ENCODE data around the gene ACP6. TPM values are rescaled to one million over a fixed set of nuclear protein-coding genes. Genes with fewer than 3 reads are reported as not detected.
"Not testable (repeated sequence)": the region's sequence is repeated elsewhere in the genome, so short reads cannot be mapped to it uniquely, and the experiment has no call there.

The ACP6 gene
- total RNA-seq, 1 donor from 2014 or later: 2.4 TPM

GRCh38 chr1:147622731-147623130 is 47.6 kb downstream of the ACP6 start:
- no peak for DNase-seq (ENCODE audit: low read depth in 2 of 2)

DNA sequence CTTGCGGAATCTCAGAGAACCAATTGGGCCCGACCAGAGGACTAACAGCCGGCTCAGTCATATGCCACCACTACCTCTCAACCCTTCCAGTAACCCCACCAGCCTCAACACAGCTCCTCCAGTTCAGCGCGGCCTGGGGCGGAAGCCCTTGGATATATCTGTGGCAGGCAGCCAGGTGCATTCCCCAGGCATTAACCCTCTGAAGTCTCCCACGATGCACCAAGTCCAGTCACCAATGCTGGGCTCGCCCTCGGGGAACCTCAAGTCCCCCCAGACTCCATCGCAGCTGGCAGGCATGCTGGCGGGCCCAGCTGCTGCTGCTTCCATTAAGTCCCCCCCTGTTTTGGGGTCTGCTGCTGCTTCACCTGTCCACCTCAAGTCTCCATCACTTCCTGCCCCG is 49.8 kb downstream of the ACP6 start:
- no peak for DNase-seq (ENCODE audit: low read depth in 2 of 2)

DNA sequence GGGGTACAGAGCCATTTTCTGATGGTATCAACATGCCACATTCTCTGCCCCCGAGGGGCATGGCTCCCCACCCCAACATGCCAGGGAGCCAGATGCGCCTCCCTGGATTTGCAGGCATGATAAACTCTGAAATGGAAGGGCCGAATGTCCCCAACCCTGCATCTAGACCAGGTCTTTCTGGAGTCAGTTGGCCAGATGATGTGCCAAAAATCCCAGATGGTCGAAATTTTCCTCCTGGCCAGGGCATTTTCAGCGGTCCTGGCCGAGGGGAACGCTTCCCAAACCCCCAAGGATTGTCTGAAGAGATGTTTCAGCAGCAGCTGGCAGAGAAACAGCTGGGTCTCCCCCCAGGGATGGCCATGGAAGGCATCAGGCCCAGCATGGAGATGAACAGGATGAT is 50.6 kb downstream of the ACP6 start:
- DNase-seq (ENCODE audit: low read depth in 2 of 2): no peak

DNA sequence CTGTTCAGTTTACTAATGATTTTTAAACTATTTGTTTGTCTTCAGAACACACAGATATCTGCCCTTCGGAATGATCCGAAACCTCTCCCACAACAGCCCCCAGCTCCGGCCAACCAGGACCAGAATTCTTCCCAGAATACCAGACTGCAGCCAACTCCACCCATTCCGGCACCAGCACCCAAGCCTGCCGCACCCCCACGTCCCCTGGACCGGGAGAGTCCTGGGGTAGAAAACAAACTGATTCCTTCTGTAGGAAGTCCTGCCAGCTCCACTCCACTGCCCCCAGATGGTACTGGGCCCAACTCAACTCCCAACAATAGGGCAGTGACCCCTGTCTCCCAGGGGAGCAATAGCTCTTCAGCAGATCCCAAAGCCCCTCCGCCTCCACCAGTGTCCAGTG is 51.6 kb downstream of the ACP6 start:
- no peak for DNase-seq (ENCODE audit: low read depth in 2 of 2)

- DNase-seq (ENCODE audit: low read depth in 2 of 2): no peak
Measured at GRCh38 chr1:147618077-147618569, 52.2 kb downstream of the ACP6 start.

GRCh38 chr1:147614966-147615365 is 55.4 kb downstream of the ACP6 start:
- not testable (repeated sequence) for DNase-seq (ENCODE audit: low read depth in 2 of 2)

- DNase-seq (ENCODE audit: low read depth in 2 of 2): no peak
Measured at GRCh38 chr1:147613506-147613905, 56.8 kb downstream of the ACP6 start.

DNA sequence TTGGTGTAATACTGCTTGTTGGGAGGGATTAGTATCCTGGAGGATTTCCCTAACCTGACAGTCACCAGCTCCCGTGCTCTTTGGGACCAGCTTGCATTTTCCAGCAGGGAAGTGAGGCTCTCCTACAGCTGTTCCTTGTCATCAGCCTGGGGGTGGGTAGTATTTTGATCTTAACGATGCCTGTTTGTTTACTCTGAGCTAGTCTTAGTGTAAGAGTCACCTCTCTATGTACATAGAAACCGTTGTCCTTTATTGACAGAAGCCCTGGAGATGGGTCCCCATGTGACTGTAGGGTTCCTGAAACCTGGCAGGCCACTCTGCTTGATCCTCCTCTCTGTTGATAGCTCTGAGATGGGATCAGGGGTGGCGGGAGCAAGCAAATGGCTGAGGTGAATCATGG is 58.0 kb downstream of the ACP6 start:
- DNase-seq (ENCODE audit: low read depth in 2 of 2): no peak

DNA sequence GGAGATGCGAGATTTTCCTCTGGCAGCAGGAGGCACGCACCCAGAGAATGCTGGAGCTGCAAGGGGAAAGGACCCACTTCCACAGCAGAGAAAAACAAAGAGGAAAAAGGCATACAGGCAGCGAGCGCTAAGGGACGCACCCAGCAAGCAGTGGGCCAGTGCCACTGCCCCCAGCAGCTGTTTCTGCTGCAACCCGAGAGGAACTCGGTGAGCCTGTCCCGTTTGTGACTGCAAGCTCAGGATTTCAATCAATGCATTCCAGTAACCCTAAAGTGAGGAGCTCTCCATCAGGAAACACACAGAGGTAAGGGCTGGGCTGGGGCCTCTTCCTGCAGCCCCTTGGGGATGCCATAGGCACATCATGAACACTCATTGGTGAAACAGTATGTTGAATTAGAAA is 58.7 kb downstream of the ACP6 start:
- no peak for DNase-seq (ENCODE audit: low read depth in 2 of 2)

DNA sequence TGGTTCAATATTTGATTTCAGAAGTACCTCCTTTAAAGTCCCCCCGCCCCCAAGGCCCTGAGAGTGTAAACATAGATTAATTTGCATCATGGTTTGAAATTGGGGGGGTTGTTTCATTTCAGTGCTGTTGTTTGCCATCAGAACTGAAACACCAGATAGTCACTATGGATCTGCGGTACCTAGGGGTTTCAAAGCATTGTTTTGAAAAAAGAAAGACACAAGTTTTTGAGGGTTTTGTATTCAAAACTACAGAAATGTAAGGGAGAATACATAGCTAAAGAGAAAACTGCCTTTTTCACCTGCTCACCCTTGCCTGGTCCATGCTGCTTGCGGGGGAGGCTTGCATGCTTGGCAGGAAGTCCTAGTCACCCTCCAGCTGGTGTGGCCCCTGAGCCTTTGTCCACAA is 59.3 kb downstream of the ACP6 start:
- no peak for DNase-seq (ENCODE audit: low read depth in 2 of 2)

DNA sequence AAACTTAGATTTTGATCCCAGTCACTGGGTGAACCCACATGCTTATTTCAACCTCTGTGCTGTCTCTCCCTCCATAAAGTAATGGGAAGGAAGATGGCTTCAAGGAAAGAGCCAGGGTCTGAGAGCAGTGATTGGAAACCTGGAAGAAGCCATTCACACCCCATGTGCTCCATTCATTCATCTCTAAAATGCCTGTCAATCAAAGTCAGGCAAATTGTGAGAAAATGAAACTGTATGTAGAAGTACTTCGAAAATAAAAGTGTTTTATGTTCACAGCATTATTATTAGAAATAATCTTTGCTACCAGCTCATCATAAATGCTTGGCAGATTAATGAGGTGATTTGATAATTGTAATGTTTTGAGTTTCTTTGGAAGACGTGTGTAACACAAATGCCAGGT is 61.0 kb downstream of the ACP6 start:
- no peak for DNase-seq (ENCODE audit: low read depth in 2 of 2)

DNA sequence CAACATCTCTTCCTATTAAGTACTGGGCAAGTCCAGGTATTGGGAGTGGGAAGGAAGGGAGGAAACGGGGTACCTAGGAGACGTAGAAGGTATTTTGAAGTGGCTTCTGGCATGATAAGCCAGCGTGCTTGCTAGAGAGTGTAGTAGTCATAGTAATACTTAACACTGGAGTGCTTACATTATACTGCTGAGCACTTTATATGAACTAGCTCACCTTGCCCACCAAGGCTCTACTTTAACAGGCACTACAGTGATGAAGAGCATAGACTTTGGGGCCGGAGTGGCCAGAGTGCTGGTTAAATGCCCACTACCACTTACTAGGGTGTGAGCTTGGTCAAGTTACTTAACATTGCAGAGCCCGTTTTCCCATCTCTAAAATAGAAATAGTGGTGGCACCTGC is 61.7 kb downstream of the ACP6 start:
- no peak for DNase-seq (ENCODE audit: low read depth in 2 of 2)

DNA sequence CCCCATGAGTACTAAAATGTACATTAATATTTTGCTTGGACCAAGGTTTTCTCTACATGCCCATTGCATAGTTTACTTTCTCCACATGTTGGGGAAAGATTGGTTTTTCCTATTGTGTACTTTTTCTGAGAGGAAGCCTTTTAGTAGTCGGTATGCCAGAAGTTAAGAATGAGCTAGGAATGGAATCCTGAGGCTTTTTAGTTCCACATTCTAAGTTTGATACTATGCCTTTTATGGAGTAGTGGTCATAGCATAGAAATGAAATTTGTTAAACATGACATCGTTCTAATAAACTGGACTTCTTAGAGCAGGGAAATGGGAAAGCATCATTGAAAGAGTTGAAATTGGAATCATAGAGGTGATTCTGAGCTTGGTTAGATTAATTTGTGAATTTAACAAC is 64.7 kb downstream of the ACP6 start:
- no peak for DNase-seq (ENCODE audit: low read depth in 2 of 2)

DNA sequence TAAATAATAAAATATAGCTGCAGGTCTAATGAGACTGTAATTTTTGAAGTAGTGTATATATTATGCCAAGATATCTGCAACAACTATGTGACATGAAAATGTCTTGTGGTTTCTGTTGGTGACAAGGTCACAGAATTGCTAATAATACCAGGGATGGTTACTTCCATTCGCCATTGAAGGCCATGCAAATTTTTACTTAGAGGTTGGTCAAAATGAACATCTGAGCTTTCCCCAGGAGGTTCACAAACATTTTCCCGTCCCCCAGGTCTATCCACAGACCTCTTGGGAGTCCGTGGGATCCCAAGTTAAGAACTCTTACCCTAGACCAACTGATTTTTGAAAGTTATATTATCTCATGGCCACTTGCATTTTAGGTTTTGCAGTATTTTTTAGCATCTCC is 66.3 kb downstream of the ACP6 start:
- DNase-seq (ENCODE audit: low read depth in 2 of 2): no peak

GRCh38 chr1:147600119-147601111 is 69.9 kb downstream of the ACP6 start:
- peak in 1 of 2 donors; percentile 18 for DNase-seq (ENCODE audit: low read depth in 2 of 2)

DNA sequence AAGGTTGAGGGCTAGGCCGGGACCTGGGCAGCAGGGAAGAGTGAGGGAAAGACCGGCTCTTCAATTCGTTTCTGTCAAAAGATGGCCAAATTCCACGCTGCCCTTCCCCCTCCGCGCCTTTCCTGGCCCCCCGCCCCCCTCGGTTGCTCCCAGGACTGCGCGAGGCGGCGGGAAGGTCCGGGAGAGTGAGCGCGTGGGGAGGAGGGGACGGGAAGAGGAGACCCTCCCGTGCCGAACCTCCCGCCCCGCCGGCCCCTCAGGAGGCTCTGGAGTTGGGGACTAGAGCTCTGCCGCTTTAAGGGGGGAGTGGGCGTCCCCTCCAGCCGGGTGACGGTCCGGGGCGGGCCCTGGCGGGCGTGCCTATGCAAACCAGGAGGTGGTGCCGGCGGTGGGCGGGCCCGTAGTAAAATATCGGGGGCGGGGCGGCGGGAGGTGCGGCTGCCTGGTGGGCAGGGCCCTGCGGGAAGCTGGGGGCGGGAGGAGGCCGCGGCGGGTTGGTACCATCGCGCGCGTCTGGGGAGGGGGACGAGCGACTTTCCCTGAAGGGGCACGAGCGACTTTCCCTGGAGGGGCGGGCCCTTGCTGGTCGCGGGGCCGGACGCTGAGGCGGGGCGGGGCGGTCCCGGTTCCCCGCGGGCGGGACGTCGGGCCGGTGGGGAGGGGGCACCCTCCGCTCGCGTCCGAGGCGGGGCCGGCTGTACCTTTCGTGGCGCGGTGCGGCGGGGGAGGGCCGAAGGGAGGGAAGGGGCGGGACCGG is 70.8 kb downstream of the ACP6 start:
- DNase-seq (ENCODE audit: low read depth in 2 of 2): peak; percentile 83 to 97

GRCh38 chr1:147598621-147599361 is 71.5 kb downstream of the ACP6 start:
- peak in 1 of 2 donors; percentile 12 for DNase-seq (ENCODE audit: low read depth in 2 of 2)

- no peak for DNase-seq (ENCODE audit: low read depth in 2 of 2)
Measured at GRCh38 chr1:147597010-147597409, 73.3 kb downstream of the ACP6 start.
